Measurements from ENCODE around the gene FOXC2.

FOXC2 gene

GRCh38 chr16:86590501-86591144, 24.0 kb downstream of the FOXC2 start:
- DNase-seq (ENCODE audit: low read depth), result peak; percentile 82

DNA sequence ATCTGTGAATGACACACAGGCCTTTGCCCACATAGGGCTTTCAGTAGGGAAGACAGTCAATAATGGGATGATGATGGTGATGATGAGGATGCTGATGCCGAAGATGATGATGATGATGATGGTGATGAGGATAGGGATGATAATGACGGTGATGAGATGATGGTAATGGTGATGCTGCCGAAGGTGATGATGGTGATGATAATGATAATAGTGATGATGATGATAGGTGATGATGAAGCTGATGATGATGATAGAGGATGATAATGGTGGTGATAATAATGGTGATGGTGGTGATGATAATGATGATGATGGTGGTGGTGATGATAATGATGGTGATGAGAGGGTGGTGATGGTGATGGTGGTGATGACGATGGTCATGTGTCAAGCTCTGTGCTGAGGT, 24.6 kb downstream of the FOXC2 start:
- no peak for DNase-seq (ENCODE audit: low read depth)

DNA sequence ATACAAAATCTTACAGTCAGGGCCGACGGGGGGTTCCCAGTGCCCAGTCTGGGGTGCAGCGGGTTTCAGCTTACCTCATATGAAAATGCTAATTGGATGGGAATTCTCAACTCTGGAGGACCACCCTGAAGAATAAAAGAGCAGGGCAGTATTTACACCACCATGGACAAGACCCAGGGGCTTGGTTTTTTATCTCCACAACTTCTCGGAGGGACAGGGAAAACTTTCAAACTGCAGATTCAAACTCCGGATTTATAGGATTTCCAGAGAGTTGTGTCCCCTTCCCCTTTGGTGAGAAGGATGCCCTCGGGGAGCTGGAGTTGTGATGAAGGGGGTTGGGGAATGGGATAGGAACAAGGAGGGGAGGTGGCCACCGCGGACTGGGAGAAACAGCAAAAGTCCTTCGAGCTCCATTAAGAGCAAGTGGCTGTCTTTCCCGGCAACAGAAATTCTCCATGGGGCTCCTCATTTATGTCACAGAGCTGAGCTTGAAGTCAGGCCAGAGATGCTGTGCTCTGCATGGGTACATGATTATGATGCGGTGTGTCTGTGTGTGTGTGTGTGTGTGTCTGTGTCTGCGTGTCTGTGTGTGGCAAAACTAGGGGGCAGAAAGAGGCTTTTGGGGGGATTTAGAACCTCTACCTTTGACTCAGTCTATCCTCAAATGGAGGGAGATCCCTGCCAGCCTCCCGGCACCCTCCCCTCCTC, 27.4 kb downstream of the FOXC2 start:
- no peak for DNase-seq (ENCODE audit: low read depth)

DNA sequence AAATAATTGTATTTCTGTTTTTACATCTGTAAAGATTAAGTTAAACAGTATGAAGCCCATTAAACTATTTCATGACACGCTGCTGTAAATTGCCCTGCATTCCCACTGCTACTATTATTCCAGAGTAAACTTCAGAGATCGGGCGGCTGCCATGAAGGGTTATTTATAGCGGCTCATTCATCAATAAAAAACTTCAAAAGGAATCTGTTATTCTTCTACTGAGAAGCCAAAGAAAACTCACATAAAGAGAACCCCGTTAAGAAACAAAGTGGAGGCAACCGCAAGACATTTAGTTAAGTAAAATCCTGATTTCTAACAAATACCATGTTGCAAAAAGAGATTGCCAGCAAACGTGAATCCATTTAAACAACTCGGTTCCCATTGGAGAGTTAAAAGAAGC, 28.1 kb downstream of the FOXC2 start:
- no peak for DNase-seq (ENCODE audit: low read depth)

- DNase-seq (ENCODE audit: low read depth), result peak; percentile 53
Measured at GRCh38 chr16:86595983-86596605, 29.5 kb downstream of the FOXC2 start.

DNA sequence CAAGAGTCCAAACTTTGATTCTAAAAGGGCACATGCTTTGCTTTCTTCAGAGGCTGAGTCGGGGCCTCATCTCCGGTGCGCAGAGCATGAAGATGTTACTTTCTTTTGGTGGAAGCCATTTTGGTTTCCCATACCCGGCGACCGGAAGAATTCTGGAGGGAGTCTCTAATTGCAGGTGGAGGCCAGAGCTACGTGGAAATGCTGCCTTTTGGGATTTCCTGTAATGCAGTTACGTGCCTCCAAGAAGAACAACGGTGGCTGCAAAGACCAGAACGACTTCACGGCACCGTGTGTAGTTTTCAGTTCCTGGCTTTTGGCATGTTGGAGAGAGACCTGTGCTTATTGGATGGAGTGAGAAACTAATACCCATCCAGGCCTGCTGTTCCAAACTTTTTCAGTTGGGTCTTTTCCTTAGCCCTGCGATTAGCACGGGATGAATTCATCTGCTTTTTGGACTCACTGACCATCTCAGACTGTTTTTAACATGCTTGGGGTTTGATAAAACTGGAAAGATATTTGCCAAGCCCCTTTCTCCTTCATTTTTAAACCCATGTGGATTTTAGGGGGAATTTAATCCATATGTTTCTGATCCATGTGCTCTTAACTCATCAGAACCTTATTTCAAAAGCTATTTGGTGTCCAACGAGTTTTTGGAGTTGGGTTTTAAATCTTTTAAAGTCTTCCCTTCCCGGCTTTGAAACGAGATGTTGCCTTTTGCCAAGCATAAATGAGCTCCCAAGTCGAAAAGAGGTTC, 30.7 kb downstream of the FOXC2 start:
- no peak for DNase-seq (ENCODE audit: low read depth)

DNA sequence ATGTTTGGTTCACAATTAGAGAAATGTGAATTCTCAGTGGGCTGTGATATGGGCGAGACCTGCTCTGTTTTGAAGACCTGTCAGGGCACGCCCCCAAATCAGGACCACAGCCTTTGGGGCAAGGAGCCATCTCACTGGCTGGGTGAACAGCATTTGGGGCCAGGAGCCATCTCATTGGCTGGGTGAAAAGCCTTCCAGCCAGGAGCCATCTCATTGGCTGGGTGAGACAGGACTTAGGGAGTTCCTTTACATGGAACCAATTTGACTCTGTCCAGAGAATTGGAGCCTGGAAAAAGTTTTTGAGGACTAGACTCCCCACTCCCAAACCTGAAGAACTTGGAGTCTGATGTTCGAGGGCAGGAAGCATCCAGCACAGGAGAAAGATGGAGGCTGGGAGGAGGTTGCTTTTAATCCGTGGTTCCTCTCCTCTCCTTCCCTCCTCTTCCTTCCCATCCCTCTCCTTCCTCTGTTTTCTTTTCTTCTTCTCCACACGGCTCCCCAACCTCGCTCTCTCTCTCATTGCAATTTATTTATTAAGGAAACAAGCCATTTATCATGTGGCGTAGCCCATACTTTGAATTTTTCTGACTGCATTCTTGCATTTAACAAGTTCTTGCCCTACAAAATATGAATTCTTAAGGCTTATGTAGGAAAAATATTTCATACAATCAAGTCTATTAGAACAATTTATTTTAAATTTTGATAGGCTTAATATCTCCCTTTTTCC, 31.4 kb downstream of the FOXC2 start:
- peak; percentile 36 for DNase-seq (ENCODE audit: low read depth)

DNA sequence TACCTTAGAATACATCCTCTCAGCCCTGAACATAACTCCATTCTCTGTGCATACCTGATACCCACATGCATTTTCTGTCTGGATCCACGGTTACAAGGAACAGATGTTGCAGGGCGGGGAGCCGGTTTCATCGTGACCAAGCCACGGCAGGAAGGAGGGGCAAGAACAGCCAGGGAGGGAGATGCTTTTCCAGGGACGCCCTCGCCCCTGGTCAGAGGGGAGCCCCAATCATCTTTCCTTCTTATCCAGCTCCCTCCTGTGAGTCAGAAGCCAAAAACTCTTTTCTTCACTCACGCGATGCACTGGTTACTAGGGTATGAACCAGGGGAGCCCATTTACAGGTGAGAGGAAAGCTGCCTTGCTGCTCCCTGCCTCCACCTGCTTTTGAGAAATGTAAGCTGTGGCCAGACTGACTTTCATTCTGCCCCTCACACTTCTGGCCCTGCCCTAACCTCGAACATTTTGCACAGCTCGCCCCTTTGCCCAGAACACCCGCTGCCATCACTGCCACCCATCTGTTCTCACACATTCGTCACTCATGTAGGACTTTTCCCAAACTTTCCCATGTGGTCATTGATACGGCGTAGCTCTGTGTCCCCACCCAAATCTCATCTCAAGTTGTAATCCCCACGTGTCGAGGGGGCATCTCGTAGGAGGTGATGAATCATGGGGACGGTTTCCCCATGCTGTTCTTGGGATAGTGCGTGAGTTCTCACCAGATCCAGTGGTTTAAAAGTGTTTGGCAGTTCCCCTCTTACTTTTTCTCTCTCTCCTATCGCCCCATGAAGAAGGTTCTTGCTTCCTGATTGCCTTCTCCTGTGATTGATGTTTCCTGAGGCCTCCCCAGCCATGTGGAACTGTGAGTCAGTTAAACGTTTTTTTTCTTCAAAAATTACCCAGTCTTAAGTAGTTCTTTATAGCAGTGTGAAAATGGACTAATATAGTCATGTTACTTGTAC, 32.3 kb downstream of the FOXC2 start:
- DNase-seq (ENCODE audit: low read depth), result peak; percentile 38

DNA sequence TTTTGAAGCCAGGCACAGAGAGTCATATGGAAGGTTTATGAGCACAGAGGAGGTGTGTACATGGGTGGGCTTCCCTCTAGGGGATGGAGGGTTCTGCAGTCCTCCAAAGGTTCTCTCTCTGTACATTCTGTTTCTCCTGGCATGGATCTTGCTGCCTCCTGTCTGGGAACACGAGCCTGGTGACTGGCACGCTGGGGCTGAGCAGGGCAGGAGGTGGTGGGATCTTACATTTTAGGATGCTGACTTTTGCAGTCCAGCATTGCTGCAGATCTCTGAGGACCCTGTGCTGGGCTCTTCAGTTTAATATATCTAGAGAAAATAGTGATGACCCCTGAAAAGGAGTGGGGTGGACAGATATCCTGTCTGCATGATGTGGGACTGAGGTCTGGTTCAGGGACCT, 34.7 kb downstream of the FOXC2 start:
- no peak for DNase-seq (ENCODE audit: low read depth)

DNA sequence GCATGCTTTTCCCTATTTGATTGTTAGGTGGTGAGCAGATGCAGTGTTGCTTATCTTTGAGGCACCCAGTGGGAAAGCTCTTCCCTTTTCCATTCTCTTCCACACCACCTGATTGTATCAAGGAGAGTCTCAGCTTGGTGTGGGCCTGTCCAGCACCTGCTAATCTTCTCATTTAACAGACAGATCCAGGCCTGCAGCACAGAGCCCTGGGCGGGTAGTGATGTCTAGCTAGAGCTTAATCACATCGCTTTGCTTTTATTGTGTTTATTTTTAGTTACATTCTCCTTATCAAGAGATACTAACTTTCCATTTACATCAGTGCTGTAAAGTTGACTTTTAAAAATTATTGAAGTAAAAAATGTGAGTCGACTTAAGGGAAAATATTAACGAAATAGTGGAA, 35.9 kb downstream of the FOXC2 start:
- DNase-seq (ENCODE audit: low read depth), result no peak

DNA sequence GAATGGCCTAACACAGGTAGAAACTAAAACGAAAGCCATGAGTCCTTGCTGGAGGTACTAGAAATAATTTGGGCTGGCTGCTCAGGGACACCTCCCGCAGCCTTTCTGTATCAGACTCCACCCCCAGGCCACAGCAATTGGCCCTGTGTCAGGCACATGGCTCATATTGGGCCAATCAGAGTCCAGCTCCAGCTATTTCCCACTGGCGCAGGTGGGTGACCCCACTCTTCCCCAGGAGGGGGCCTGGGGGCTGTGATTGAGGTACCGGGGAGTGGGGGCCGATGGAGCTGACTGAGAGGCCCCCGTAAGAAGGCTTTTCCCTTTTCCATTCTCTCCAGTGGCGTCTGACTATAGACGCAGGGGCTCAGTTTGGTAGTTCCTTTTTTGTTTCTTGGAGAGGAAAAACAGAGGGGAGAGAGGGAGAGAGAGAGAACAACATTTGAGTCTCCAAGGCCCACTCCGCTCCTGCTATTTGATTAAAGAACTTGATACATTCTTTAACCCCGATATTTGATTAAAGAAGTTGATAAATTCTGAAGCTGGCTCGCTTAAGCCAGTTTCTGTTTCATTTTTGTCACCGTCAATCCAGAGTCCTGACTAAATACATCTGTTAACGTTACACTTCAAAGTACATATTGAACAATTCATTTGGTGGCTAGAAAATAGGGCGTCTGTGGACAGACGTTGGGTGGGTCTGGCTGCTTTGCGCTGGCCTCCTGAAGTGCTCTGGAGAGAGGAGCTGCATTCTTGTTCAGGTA, 38.0 kb downstream of the FOXC2 start:
- no peak for DNase-seq (ENCODE audit: low read depth)

GRCh38 chr16:86605950-86606349, 39.3 kb downstream of the FOXC2 start:
- no peak for DNase-seq (ENCODE audit: low read depth)

DNA sequence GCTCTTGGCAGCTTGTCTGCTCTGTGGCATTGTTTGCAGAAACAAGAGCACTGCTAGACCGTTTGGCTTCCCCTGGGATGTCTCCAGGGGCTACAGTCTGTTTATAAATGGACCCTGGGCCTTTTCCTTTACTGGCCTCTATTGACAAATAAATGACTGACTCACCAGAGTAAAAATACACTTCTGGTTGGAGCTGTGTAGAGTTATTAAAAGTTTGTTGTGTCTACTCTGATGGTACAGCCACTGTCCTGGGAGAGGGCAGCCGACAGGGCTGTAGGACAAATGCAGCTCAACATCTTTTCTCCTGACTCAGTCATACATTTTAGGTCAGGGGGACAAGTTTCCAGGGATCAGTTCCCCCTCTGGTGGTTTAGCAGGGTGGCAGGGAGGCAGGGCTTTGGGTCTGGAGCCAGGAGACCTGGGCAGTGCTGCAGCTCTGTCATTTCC, 41.7 kb downstream of the FOXC2 start:
- no peak for DNase-seq (ENCODE audit: low read depth)

DNA sequence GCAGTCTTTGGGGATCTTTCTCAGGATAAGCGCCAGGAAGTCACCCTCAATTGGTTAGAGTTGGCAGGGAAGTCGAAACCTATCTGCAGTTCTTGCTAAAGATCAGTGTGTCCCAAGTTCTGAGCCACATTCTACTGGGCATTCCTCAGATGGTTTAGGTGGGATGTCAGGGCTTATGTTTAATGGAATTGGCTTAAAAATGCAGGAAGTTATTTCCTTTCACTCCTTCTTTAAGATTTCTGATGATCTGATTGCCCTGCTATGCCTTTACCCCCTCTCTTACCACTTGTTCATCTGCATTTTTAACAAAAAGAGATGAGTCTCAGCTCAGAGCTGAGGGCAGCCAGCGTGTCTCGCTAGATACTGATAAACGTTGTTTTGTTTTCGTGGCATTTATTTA, 42.5 kb downstream of the FOXC2 start:
- peak; percentile 90 for DNase-seq (ENCODE audit: low read depth)

GRCh38 chr16:86609661-86610060, 43.0 kb downstream of the FOXC2 start:
- no peak for DNase-seq (ENCODE audit: low read depth)

DNA sequence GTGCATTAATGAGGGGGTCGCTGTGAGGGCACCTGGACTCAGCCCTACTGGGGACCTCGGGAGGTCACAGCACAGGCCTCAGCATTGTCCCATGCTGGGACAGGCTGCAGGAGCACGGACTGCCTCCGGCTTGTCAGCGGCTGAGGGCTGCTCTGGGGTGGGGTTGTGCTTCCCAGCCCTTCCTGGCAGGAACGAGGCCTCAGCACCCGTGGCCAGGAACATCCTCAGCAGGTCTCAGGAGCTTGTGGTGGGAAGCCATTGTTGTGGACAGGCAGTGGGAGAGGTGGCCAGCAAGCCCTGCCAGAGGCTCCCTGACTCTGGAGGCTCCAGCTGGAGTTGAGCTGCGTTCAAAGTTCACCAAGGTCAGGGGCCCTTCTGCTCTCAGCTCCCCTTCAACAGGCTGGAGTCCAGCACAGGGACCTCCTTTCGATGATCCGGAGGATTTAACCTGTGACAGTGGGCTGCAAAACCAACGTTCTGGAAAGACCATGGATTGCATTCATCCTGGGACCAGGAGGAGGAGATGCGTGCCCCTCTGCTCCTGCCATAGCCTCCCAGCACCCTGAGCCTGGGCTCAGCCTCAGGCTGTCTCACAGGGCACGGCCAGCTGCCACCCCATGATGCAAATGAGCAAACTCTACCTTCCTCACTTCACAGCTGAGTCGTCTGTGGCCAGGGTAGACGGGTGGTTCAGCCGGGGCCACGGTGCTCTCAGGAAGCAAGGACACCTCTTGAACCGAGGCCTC, 44.3 kb downstream of the FOXC2 start:
- no peak for DNase-seq (ENCODE audit: low read depth)

DNA sequence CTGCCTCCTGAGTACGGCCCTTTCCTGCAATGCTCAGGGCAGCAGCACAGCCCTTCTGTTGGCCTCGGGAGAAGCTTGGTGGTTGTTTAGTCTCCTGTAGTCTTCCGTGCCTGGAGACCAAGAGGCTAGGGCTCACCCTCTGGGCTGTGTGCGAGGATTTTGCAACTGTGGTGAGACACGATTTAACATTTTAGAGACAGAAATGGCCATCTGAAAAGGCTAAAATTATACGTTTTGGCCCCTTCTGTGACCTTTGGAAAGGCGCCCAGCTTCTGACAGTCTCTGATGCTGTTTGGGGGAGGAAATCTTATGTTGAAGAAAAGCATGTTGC, 44.9 kb downstream of the FOXC2 start:
- peak; percentile 68 for DNase-seq (ENCODE audit: low read depth)

DNA sequence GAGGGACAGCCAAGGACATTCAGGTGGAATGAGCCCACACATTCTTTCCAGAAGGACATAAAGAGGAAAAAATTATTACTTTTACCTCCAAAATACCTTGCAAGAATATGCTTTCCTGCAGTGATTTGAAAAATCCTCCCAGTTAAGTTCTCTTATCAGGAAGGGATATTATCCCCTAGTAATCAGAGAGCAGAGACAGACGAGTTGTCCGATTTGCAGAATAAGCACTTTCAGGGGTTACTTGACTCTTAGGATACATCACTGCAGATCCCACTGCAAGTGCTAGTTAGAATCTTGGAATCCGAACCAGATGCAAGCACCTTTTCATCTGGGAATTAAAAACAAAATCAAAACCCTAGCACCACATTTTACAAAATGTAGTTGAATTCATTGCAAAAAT, 45.3 kb downstream of the FOXC2 start:
- DNase-seq (ENCODE audit: low read depth), result no peak

DNA sequence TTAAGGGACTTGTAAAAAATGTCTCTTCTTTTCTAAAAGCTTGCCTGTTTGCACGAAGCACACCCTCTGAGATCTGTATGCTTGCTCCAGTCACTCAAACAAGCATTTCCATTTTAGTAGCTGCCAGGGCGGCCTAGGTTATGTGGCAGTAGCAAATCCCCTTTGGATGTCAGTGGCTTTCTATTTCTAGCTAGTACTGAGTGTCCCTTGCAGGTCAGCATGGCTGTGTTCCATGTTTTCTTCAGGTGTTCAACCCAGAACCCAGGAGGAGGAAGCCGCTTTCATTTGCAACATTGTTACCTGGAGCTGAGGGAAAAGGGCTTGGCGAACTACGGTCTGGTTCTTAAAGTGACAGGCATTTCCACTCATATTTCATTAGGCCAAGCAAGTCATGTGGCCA, 48.1 kb downstream of the FOXC2 start:
- DNase-seq (ENCODE audit: low read depth), result no peak

- DNase-seq (ENCODE audit: low read depth), result no peak
Measured at GRCh38 chr16:86616906-86617305, 50.3 kb downstream of the FOXC2 start.
